T-helper 1 cell treated with Interleukin-12 subunit alpha and Interleukin-12 subunit beta and Interleukin-4 antibody, amounts not matched to agents 30 μg/mL and 1 μg/mL, for 36 hours (primary cell): Measurements from ENCODE around the gene KCNV2.
"Not testable (repeated sequence)": the region's sequence is repeated elsewhere in the genome, so short reads cannot be mapped to it uniquely, and the experiment has no call there.

Source experiments
- H3K27ac Mint-ChIP-seq: one replicate; pipeline ENCODE4 v1.8.0; 2021; ENCODE audit warnings: mild to moderate bottlenecking, mixed read lengths
- H3K27me3 Mint-ChIP-seq: one replicate; pipeline ENCODE4 v1.8.0; 2021; ENCODE audit warnings: low read depth, mixed read lengths
- H3K36me3 Mint-ChIP-seq: one replicate; pipeline ENCODE4 v1.8.0; 2021; ENCODE audit warnings: low read depth, mixed read lengths
- H3K4me1 Mint-ChIP-seq: one replicate; pipeline ENCODE4 v1.8.0; 2021; ENCODE audit warnings: low read depth, mixed read lengths
- H3K4me3 Mint-ChIP-seq: one replicate; pipeline ENCODE4 v1.8.0; 2021; ENCODE audit warnings: mild to moderate bottlenecking, moderate library complexity, mixed read lengths
- H3K9me3 Mint-ChIP-seq: one replicate; pipeline ENCODE4 v1.8.0; 2021; ENCODE audit warnings: mixed read lengths

KCNV2 gene

GRCh38 chr9:2700909-2701550 lies 16.3 kb upstream of the KCNV2 start:
- Mint-ChIP-seq H3K27ac (no peak overlapping the region), H3K9me3 (no peaks in the 10 kb centered on the region), H3K4me3 (no peak overlapping the region), H3K4me1 (no peaks in the 10 kb centered on the region), H3K27me3 (no peaks in the 10 kb centered on the region), H3K36me3 (no peaks in the 10 kb centered on the region)

- no peak overlapping the region for H3K4me3 Mint-ChIP-seq
- H3K9me3 Mint-ChIP-seq: peaks cover 6% of the 10 kb centered on the region
- no peak overlapping the region for H3K27ac Mint-ChIP-seq
- H3K36me3 Mint-ChIP-seq: no peaks in the 10 kb centered on the region
- no peaks in the 10 kb centered on the region for H3K27me3 Mint-ChIP-seq
- H3K4me1 Mint-ChIP-seq: no peaks in the 10 kb centered on the region
Observed at GRCh38 chr9:2704504-2704903, 12.8 kb upstream of the KCNV2 start.

GRCh38 chr9:2707256-2707655 lies 10.1 kb upstream of the KCNV2 start:
- not testable (repeated sequence) for H3K27ac Mint-ChIP-seq, H3K4me3 Mint-ChIP-seq, H3K9me3 Mint-ChIP-seq, H3K36me3 Mint-ChIP-seq, H3K4me1 Mint-ChIP-seq, H3K27me3 Mint-ChIP-seq

- no peaks in the 10 kb centered on the region for H3K4me1 Mint-ChIP-seq
- H3K27ac Mint-ChIP-seq: no peak overlapping the region
- H3K9me3 Mint-ChIP-seq: peaks cover 8% of the 10 kb centered on the region
- H3K4me3 Mint-ChIP-seq: no peak overlapping the region
- no peaks in the 10 kb centered on the region for H3K27me3 Mint-ChIP-seq
- no peaks in the 10 kb centered on the region for H3K36me3 Mint-ChIP-seq
Observed at GRCh38 chr9:2709645-2710101, 7.6 kb upstream of the KCNV2 start.

GRCh38 chr9:2711716-2712115 lies 5.6 kb upstream of the KCNV2 start:
- H3K9me3 Mint-ChIP-seq: peaks cover 8% of the 10 kb centered on the region
- no peaks in the 10 kb centered on the region for H3K36me3 Mint-ChIP-seq
- no peak overlapping the region for H3K27ac Mint-ChIP-seq
- H3K4me1 Mint-ChIP-seq: no peaks in the 10 kb centered on the region
- H3K4me3 Mint-ChIP-seq: no peak overlapping the region
- H3K27me3 Mint-ChIP-seq: no peaks in the 10 kb centered on the region

GRCh38 chr9:2718001-2718697 lies 839 bp downstream of the KCNV2 start:
- Mint-ChIP-seq H3K4me3 (no peak overlapping the region), H3K27me3 (no peaks in the 10 kb centered on the region), H3K27ac (no peak overlapping the region), H3K9me3 (peaks cover 5% of the 10 kb centered on the region), H3K36me3 (no peaks in the 10 kb centered on the region), H3K4me1 (no peaks in the 10 kb centered on the region)

- H3K27me3 Mint-ChIP-seq: no peaks in the 10 kb centered on the region
- no peaks in the 10 kb centered on the region for H3K36me3 Mint-ChIP-seq
- no peak overlapping the region for H3K4me3 Mint-ChIP-seq
- no peaks in the 10 kb centered on the region for H3K4me1 Mint-ChIP-seq
- H3K27ac Mint-ChIP-seq: no peak overlapping the region
- peaks cover 3% of the 10 kb centered on the region for H3K9me3 Mint-ChIP-seq
Observed at GRCh38 chr9:2718698-2719033, 1.4 kb downstream of the KCNV2 start.

- no peak overlapping the region for H3K27ac Mint-ChIP-seq
- H3K9me3 Mint-ChIP-seq: peaks cover 3% of the 10 kb centered on the region
- H3K4me3 Mint-ChIP-seq: no peak overlapping the region
- H3K27me3 Mint-ChIP-seq: no peaks in the 10 kb centered on the region
- no peaks in the 10 kb centered on the region for H3K36me3 Mint-ChIP-seq
- no peaks in the 10 kb centered on the region for H3K4me1 Mint-ChIP-seq
Observed at GRCh38 chr9:2720179-2720654, 2.9 kb downstream of the KCNV2 start.

GRCh38 chr9:2722715-2723114 lies 5.4 kb downstream of the KCNV2 start:
- Mint-ChIP-seq H3K27ac (no peak overlapping the region), H3K4me1 (no peaks in the 10 kb centered on the region), H3K27me3 (no peaks in the 10 kb centered on the region), H3K4me3 (no peak overlapping the region), H3K9me3 (peaks cover under 1% of the 10 kb centered on the region), H3K36me3 (no peaks in the 10 kb centered on the region)

GRCh38 chr9:2723376-2724065 lies 6.2 kb downstream of the KCNV2 start:
- no peaks in the 10 kb centered on the region for H3K9me3 Mint-ChIP-seq
- H3K4me1 Mint-ChIP-seq: peaks cover 1% of the 10 kb centered on the region

GRCh38 chr9:2725126-2725525 lies 7.8 kb downstream of the KCNV2 start:
- H3K36me3 Mint-ChIP-seq: no peaks in the 10 kb centered on the region
- H3K27ac Mint-ChIP-seq: no peak overlapping the region
- H3K9me3 Mint-ChIP-seq: no peaks in the 10 kb centered on the region
- H3K4me3 Mint-ChIP-seq: no peak overlapping the region
- H3K4me1 Mint-ChIP-seq: peaks cover 1% of the 10 kb centered on the region
- no peaks in the 10 kb centered on the region for H3K27me3 Mint-ChIP-seq

More at GRCh38 chr9:2723376-2724065, 6.2 kb downstream of the KCNV2 start:
- Mint-ChIP-seq H3K36me3 (no peaks in the 10 kb centered on the region), H3K4me3 (no peak overlapping the region), H3K27me3 (no peaks in the 10 kb centered on the region), H3K27ac (no peak overlapping the region)

GRCh38 chr9:2725898-2726649 lies 8.8 kb downstream of the KCNV2 start:
- no peak overlapping the region for H3K4me3 Mint-ChIP-seq
- peaks cover 1% of the 10 kb centered on the region for H3K4me1 Mint-ChIP-seq
- H3K27ac Mint-ChIP-seq: no peak overlapping the region
- H3K36me3 Mint-ChIP-seq: no peaks in the 10 kb centered on the region
- no peaks in the 10 kb centered on the region for H3K27me3 Mint-ChIP-seq
- no peaks in the 10 kb centered on the region for H3K9me3 Mint-ChIP-seq

GRCh38 chr9:2726650-2727340 lies 9.5 kb downstream of the KCNV2 start:
- Mint-ChIP-seq H3K27me3 (no peaks in the 10 kb centered on the region), H3K27ac (no peak overlapping the region), H3K4me3 (no peak overlapping the region), H3K9me3 (no peaks in the 10 kb centered on the region), H3K36me3 (no peaks in the 10 kb centered on the region), H3K4me1 (peaks cover 1% of the 10 kb centered on the region)

- H3K4me3 Mint-ChIP-seq: no peak overlapping the region
- H3K27me3 Mint-ChIP-seq: no peaks in the 10 kb centered on the region
- peaks cover 1% of the 10 kb centered on the region for H3K4me1 Mint-ChIP-seq
- H3K27ac Mint-ChIP-seq: no peak overlapping the region
- H3K36me3 Mint-ChIP-seq: no peaks in the 10 kb centered on the region
- H3K9me3 Mint-ChIP-seq: no peaks in the 10 kb centered on the region
Observed at GRCh38 chr9:2727374-2727773, 10.1 kb downstream of the KCNV2 start.
